IMR-90 (cell line): Measurements from ENCODE around the gene MMEL1. TPM values are rescaled to one million over a fixed set of nuclear protein-coding genes. Genes with fewer than 3 reads are reported as not detected.
"Not testable (repeated sequence)": the region's sequence is repeated elsewhere in the genome, so short reads cannot be mapped to it uniquely, and the experiment has no call there.

ENCODE experiments used
- ATAC-seq: fragments of 200-7000 bp; cut with Tn5 transposase; 2 replicates; pipeline ENCODE4 v1.9.1; 2020; ENCODE audit warnings: low read depth, mild to moderate bottlenecking, moderate library complexity
- BruUV-seq: library from RNA; stranded (reverse); fragments of 400-500 nt; replicated peaks from 2 replicates; lab custom pipeline; 2021; lab: Mats Ljungman, UMichigan
- CTCF ChIA-PET: fragments of 300-600 bp; formaldehyde crosslinking; extraction: SDS; loops from one replicate; lab custom pipeline; 2021; ENCODE audit warnings: antibody characterized with exemption; lab: Yijun Ruan, JAX
- POLR2A ChIA-PET: fragments of 300-600 bp; sonication (Branson Sonifier 250); formaldehyde crosslinking; loops from one replicate; lab custom pipeline; 2022; ENCODE audit warnings: antibody characterized with exemption; ENCODE audit not compliant: unreplicated experiment; lab: Charles Lee
- DNase-seq: peaks from one replicate; pipeline ENCODE4 v3.0.0; 2013
- H2AFZ ChIP-seq: replicated peaks from 2 replicates; pipeline ENCODE3; 2013; ENCODE audit warnings: low read length, mild to moderate bottlenecking; ENCODE audit not compliant: poor library complexity
- H2AK5ac ChIP-seq: 2 replicates; pipeline ENCODE4 v1.6.1; 2013; ENCODE audit warnings: low read depth, low read length, inconsistent platforms
- H2AK9ac ChIP-seq: replicated peaks from 2 replicates; pipeline ENCODE3; 2013; ENCODE audit warnings: mild to moderate bottlenecking, low read depth, low read length, moderate library complexity; ENCODE audit not compliant: poor library complexity
- H2BK120ac ChIP-seq: 2 replicates; pipeline ENCODE4 v1.6.1; 2013; ENCODE audit warnings: low read depth, low read length, inconsistent platforms
- H2BK15ac ChIP-seq: 3 replicates; pipeline ENCODE4 v1.6.1; 2013; ENCODE audit warnings: low read depth, low read length, inconsistent platforms
- H2BK20ac ChIP-seq: 2 replicates; pipeline ENCODE4 v1.6.1; 2013; ENCODE audit warnings: low read depth, mild to moderate bottlenecking, inconsistent platforms, low read length, moderate library complexity
- H2BK5ac ChIP-seq: 2 replicates; pipeline ENCODE4 v1.6.1; 2013; ENCODE audit warnings: mild to moderate bottlenecking, low read depth, low read length, inconsistent platforms; ENCODE audit not compliant: poor library complexity, severe bottlenecking
- H3K14ac ChIP-seq: replicated peaks from 2 replicates; pipeline ENCODE4 v1.6.1; 2013; ENCODE audit warnings: low read depth, low read length, inconsistent platforms
- H3K18ac ChIP-seq: 2 replicates; pipeline ENCODE4 v1.6.1; 2013; ENCODE audit warnings: low read depth, low read length, control low read depth
- H3K23ac ChIP-seq: 2 replicates; pipeline ENCODE4 v1.6.1; 2013; ENCODE audit warnings: low read depth, low read length, inconsistent platforms
- H3K27ac ChIP-seq: 2 replicates; pipeline ENCODE4 v1.5.1; 2013; ENCODE audit warnings: mild to moderate bottlenecking, control low read depth, low read length; ENCODE audit not compliant: insufficient read depth
- H3K27me3 ChIP-seq: 2 replicates; pipeline ENCODE4 v1.6.1; 2013; ENCODE audit warnings: low read length; ENCODE audit not compliant: control insufficient read depth, insufficient read depth
- H3K36me3 ChIP-seq: 2 replicates; pipeline ENCODE4 v1.6.1; 2013; ENCODE audit warnings: low read length, mixed read lengths; ENCODE audit not compliant: control insufficient read depth, insufficient read depth
- H3K4ac ChIP-seq: 2 replicates; pipeline ENCODE4 v1.6.1; 2013; ENCODE audit warnings: low read depth, low read length, inconsistent platforms
- H3K4me1 ChIP-seq: 2 replicates; pipeline ENCODE4 v1.6.1; 2013; ENCODE audit warnings: low read length, mixed read lengths; ENCODE audit not compliant: control insufficient read depth, insufficient read depth
- H3K4me2 ChIP-seq: 2 replicates; pipeline ENCODE4 v1.6.1; 2013; ENCODE audit warnings: low read depth, mild to moderate bottlenecking, control low read depth, low read length, moderate library complexity
- H3K4me3 ChIP-seq: 2 replicates; pipeline ENCODE4 v1.5.1; 2013; ENCODE audit warnings: low read depth, mild to moderate bottlenecking, control low read depth, low read length, moderate library complexity; ENCODE audit not compliant: insufficient read depth
- H3K56ac ChIP-seq: 2 replicates; pipeline ENCODE4 v1.6.1; 2013; ENCODE audit warnings: low read length, inconsistent platforms; ENCODE audit not compliant: insufficient read depth; ENCODE audit errors: extremely low read depth
- H3K79me1 ChIP-seq, 2 experiments: 2 replicates each; pipeline ENCODE4 v1.6.1; 2013; ENCODE audit warnings: low read length in 2 of 2, inconsistent platforms in 1 of 2, low read depth in 1 of 2
- H3K9ac ChIP-seq: 2 replicates; pipeline ENCODE4 v1.6.1; 2013; ENCODE audit warnings: low read depth, low read length, control low read depth
- H3K9me1 ChIP-seq: 2 replicates; pipeline ENCODE4 v1.6.1; 2013; ENCODE audit warnings: low read length, inconsistent platforms; ENCODE audit not compliant: insufficient read depth
- H3K9me3 ChIP-seq: 2 replicates; pipeline ENCODE4 v1.6.1; 2013; ENCODE audit warnings: low read length; ENCODE audit not compliant: control insufficient read depth, insufficient read depth
- H4K20me1 ChIP-seq: 2 replicates; pipeline ENCODE4 v1.6.1; 2013; ENCODE audit warnings: low read length, inconsistent platforms; ENCODE audit not compliant: insufficient read depth
- H4K5ac ChIP-seq: 2 replicates; pipeline ENCODE4 v1.6.1; 2013; ENCODE audit warnings: mild to moderate bottlenecking, low read depth, low read length, control low read depth
- H4K8ac ChIP-seq, 2 experiments: 2 replicates each; pipeline ENCODE4 v1.6.1; 2013; ENCODE audit warnings: low read depth in 2 of 2, low read length in 2 of 2, control low read depth in 1 of 2, inconsistent platforms in 1 of 2
- H4K91ac ChIP-seq: 2 replicates; pipeline ENCODE4 v1.6.1; 2013; ENCODE audit warnings: low read depth, low read length, inconsistent platforms; ENCODE audit not compliant: insufficient read depth
- whole genome bisulfite sequencing, 2 experiments: methylation state at CpG; one replicate each; pipeline versions ENCODE4 v1.1.5 to v1.1.7; 2013; ENCODE audit warnings: missing lambda C conversion rate in 2 of 2; ENCODE audit not compliant: insufficient read length in 1 of 2; ENCODE audit errors: extremely low coverage in 2 of 2; 5-methylcytosine and 5-hydroxymethylcytosine counted together
- dilution Hi-C: fragments of 300-500 bp; cut with HindIII; formaldehyde crosslinking; loops from one replicate; pipeline ENCODE4 v1.14.3; 2018; ENCODE audit warnings: low sequenced_read_pairs; ENCODE audit not compliant: unreplicated experiment
- in situ Hi-C: fragments of 300-500 bp; cut with MboI; formaldehyde crosslinking; loops from 3 replicates; pipeline ENCODE4 v1.14.3; 2019; ENCODE audit warnings: low sequenced_read_pairs, inconsistent platforms, mixed read lengths
- intact Hi-C: fragments of 100-400 bp; cut with micrococcal nuclease; formaldehyde crosslinking; loops from 2 replicates; pipeline ENCODE4 v1.10.0; 2022
- polyA plus RNA-seq, 3 experiments: library from polyadenylated mRNA; depleted of rRNA; stranded (reverse); fragments of >200 nt; gene quantifications; 2 replicates each; pipeline ENCODE4 v1.2.3, GENCODE V29; 2012; ENCODE audit warnings: low replicate concordance in 1 of 3
- total RNA-seq: library from RNA; depleted of rRNA; stranded (reverse); fragments of >200 nt; gene quantifications from 2 replicates; pipeline ENCODE4 v1.2.3, GENCODE V29; 2012

MMEL1 gene
- total and polyA plus RNA-seq, 2 of the 4 experiments (the other 2 are of a cell fraction) = under 0.01 to 0.12 TPM

DNA sequence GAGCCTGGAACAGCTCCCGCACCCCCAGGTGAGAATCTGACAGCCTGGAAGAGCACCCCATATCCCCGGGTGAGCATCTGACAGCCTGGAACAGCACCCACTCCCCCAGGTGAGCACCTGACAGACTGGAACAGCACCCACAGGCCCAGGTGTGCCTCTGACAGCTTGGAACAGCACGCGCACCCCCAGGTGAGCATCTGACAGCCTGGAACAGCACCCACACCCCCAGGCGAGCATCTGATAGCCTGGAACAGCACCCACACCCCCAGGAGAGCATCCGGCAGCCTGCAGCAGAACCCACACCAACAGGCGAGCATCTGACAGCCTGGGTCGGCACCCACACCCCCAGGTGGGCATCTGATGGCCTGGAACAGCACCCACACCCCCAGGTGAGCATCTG is 27.0 kb upstream of the MMEL1 start:
- H4K5ac ChIP-seq, H3K9ac ChIP-seq, H3K27ac ChIP-seq, POLR2A ChIA-PET, H2BK15ac ChIP-seq, H3K4me2 ChIP-seq, H4K91ac ChIP-seq, DNase-seq, H3K18ac ChIP-seq, CTCF ChIA-PET, H4K8ac ChIP-seq, H2AFZ ChIP-seq, ATAC-seq, BruUV-seq, dilution Hi-C loops, H2BK120ac ChIP-seq, intact Hi-C loops, H3K9me1 ChIP-seq, H3K4ac ChIP-seq, H2AK5ac ChIP-seq, H3K4me1 ChIP-seq, H3K14ac ChIP-seq, H3K4me3 ChIP-seq, H3K9me3 ChIP-seq, H3K23ac ChIP-seq, H3K56ac ChIP-seq, H2BK5ac ChIP-seq, H4K20me1 ChIP-seq, H2BK20ac ChIP-seq, in situ Hi-C loops, H3K79me1 ChIP-seq, H3K27me3 ChIP-seq, H2AK9ac ChIP-seq, H3K36me3 ChIP-seq: not testable (repeated sequence)
- WGBS, 2 experiments = 65% methylated on average over 2 of the region's 8 CpGs; no CpG with 5 or more reads in 1 of the 2 experiments

- H3K4ac ChIP-seq, H3K9ac ChIP-seq, H3K56ac ChIP-seq, H3K4me3 ChIP-seq, H4K5ac ChIP-seq, intact Hi-C loops, H3K4me2 ChIP-seq, H3K79me1 ChIP-seq, in situ Hi-C loops, DNase-seq, H4K20me1 ChIP-seq, dilution Hi-C loops, H2BK5ac ChIP-seq, H4K91ac ChIP-seq, ATAC-seq, H2BK15ac ChIP-seq, H3K4me1 ChIP-seq, H2AK9ac ChIP-seq, CTCF ChIA-PET, H2AFZ ChIP-seq, H4K8ac ChIP-seq, H3K9me1 ChIP-seq, H3K36me3 ChIP-seq, H3K14ac ChIP-seq, H3K23ac ChIP-seq, BruUV-seq, H2BK120ac ChIP-seq, H3K27me3 ChIP-seq, POLR2A ChIA-PET, H2BK20ac ChIP-seq, H3K18ac ChIP-seq, H3K27ac ChIP-seq, H2AK5ac ChIP-seq: not testable (repeated sequence)
- WGBS, 2 experiments = no CpG with 5 or more reads among the region's 10 CpGs
- peaks cover 29% of the 10 kb centered on the region for H3K9me3 ChIP-seq
These were observed 25.1 kb upstream of the MMEL1 start for GRCh38 chr1:2657909-2658308.
